GM19043 (cell line): Measurements from ENCODE around the gene AKAP13.

ENCODE experiments used
- ATAC-seq: cut with Tn5 transposase; IDR thresholded peaks from one replicate; pipeline ENCODE4 v1.9.1; 2021; ENCODE audit warnings: low read depth; ENCODE audit not compliant: unreplicated experiment

Gene AKAP13

DNA sequence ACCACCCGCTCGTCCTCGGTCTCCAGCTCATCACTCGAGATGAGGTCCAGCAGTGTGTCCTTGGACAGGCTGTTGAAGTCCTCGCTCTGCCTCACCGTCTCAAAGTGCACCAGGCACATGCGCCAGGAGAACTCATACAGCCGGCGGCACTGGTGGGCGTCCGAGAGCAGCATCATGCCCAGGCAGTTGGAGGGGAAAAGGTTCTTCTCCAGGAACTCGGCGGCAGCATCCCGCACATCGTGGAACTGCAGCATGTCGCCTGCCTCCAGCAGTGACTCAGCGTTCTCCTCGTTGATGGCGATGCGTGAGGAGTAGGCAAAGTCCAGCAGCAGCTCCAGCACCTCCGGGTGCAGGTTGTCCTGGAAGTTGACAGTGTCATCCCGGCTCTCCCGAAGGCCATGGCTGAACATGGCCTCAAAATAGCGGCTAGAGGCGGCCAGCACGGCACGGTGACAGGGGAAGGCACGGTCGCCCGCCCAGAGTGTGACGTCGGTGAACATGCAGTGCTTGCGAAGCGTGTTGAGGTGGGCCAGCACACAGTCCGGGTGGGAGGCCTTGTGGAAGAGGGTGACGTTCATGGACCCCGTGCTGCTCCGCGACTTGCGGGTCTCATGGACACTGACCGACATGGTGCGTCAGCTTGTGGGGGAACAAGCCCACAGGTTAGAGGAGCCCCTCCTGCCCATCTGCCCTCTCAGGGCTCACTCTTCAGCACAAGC is 388.9 kb downstream of the AKAP13 start:
- no peak for ATAC-seq

- no peak for ATAC-seq
These were observed 390.0 kb downstream of the AKAP13 start for GRCh38 chr15:85770096-85771041.

GRCh38 chr15:85771271-85771670 is 390.9 kb downstream of the AKAP13 start:
- no peak for ATAC-seq

- no peak for ATAC-seq
These were observed 391.5 kb downstream of the AKAP13 start for GRCh38 chr15:85771781-85772445.

- ATAC-seq = no peak
These were observed 392.3 kb downstream of the AKAP13 start for GRCh38 chr15:85772668-85773067.

- ATAC-seq = no peak
These were observed 392.8 kb downstream of the AKAP13 start for GRCh38 chr15:85773249-85773648.

GRCh38 chr15:85773970-85774369 is 393.6 kb downstream of the AKAP13 start:
- ATAC-seq = no peak

DNA sequence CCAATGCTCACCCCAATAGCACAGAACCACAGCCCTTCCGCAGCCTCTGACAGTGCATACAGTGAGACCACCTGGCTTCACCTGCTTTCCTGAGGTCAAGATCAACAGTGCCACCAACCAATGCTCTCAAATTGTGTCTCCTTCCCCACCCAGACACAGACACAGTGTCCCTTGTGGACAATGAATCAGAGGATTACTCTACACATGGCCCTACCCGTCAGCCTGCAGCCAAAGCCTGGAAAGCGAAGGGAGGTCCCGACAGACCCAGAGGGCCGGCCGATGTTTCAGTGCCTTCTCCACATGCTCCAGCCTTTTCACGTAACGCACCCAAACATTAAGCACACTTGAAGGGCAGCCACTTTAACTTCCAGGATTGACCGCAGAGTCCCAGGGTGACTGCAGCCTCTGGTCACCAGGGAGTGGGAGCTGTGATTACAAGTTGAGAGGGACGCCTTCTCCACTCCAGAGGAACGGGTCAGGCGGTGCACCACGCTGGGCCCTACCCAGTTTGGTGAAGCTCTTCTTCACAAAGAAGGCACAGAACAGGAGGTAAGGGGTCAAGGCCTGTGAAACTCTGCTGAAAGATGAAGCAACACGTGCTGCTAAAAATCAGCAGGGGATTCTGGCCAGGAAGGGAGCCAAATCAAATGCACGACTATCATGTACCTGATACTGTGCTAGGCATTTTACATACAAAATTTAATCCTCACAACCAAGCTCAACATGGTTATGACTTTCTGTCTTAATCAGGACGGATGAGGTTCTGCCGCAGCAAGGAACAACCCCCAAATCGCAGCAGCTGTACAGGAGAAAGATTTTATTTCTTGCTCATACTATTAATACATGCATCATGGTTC is 397.1 kb downstream of the AKAP13 start:
- no peak for ATAC-seq

GRCh38 chr15:85778107-85778776 is 397.8 kb downstream of the AKAP13 start:
- no peak for ATAC-seq

- ATAC-seq = no peak
These were observed 398.8 kb downstream of the AKAP13 start for GRCh38 chr15:85779249-85779648.

- ATAC-seq = no peak
These were observed 400.0 kb downstream of the AKAP13 start for GRCh38 chr15:85780225-85780985.

DNA sequence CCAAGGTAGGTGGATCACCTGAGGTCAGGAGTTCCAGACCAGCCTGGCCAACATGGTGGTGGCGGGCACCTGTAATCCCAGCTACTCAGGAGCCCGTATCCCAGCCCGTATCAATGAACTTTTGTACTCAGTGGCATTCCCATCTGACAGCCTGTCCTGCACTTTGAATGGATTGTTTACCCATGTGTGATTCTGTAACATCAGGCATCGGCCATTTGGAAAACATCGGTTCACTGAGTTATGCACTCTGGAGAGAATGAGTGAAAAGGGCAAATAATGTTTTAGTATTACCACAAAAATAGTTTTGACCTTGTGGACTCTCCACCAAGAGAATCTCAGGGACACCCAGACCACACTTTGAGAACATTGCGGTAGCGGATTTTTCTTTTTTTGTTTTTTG is 400.7 kb downstream of the AKAP13 start:
- no peak for ATAC-seq

GRCh38 chr15:85782064-85782463 is 401.7 kb downstream of the AKAP13 start:
- no peak for ATAC-seq

- no peak for ATAC-seq
These were observed 405.7 kb downstream of the AKAP13 start for GRCh38 chr15:85785887-85786780.

- ATAC-seq = no peak
These were observed 406.3 kb downstream of the AKAP13 start for GRCh38 chr15:85786781-85787114.

- ATAC-seq = no peak
These were observed 408.5 kb downstream of the AKAP13 start for GRCh38 chr15:85788771-85789495.

DNA sequence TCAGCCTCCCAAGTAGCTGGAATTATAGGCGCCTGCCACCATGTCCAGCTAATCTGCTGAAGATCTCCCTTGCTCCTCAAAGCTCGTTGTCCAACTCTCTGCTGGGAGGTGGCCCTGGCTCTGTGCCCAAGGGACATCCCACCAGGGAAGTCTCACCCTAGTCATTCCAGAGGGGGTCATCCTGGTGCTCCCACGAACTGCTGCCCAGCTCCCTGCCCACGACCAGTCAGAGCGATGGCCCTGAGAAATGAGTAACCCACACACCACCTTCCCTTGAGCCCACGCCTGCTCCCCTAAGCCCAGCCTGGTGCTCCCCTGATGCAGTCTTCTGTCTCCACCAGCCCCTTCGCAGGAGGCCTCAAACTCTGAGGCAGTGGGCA is 409.1 kb downstream of the AKAP13 start:
- ATAC-seq = no peak
